Neural progenitor cell (in vitro differentiated cells): Measurements from ENCODE around the gene ZBTB25. TPM values are rescaled to one million over a fixed set of nuclear protein-coding genes. Genes with fewer than 3 reads are reported as not detected.

Source experiments
- DNase-seq: peaks from one replicate; pipeline ENCODE4 v3.0.0-alpha.2; 2016; ENCODE audit warnings: low spot score
- H2AFZ ChIP-seq: fragments of 200-600 bp; sonication (generic); replicated peaks from 2 replicates; pipeline ENCODE4 v1.6.1; 2016; ENCODE audit warnings: antibody characterized with exemption
- H3F3A ChIP-seq: fragments of 200-600 bp; sonication (generic); 2 replicates; pipeline ENCODE4 v1.6.1; 2016; ENCODE audit warnings: antibody characterized with exemption, low read depth
- H3K27ac ChIP-seq: fragments of 200-600 bp; sonication (generic); 2 replicates; pipeline ENCODE4 v1.5.1; 2016; ENCODE audit warnings: mild to moderate bottlenecking
- H3K27me3 ChIP-seq: fragments of 200-600 bp; sonication (generic); 2 replicates; pipeline ENCODE4 v1.6.1; 2016; ENCODE audit warnings: mild to moderate bottlenecking, moderate library complexity
- H3K36me3 ChIP-seq: fragments of 200-600 bp; sonication (generic); 2 replicates; pipeline ENCODE4 v1.5.1; 2016
- H3K4me1 ChIP-seq: fragments of 200-600 bp; sonication (generic); 2 replicates; pipeline ENCODE4 v1.6.1; 2016; ENCODE audit warnings: mixed run types
- H3K4me2 ChIP-seq: fragments of 200-600 bp; sonication (generic); 2 replicates; pipeline ENCODE4 v1.6.1; 2016
- H3K4me3 ChIP-seq: fragments of 200-600 bp; sonication (generic); 2 replicates; pipeline ENCODE4 v1.5.1; 2016
- H3K79me2 ChIP-seq: fragments of 200-600 bp; sonication (generic); 2 replicates; pipeline ENCODE4 v1.6.1; 2016; ENCODE audit warnings: low read depth
- H3K9ac ChIP-seq: fragments of 200-600 bp; sonication (generic); 2 replicates; pipeline ENCODE4 v1.6.1; 2016
- H3K9me3 ChIP-seq: fragments of 200-600 bp; sonication (generic); 2 replicates; pipeline ENCODE4 v1.5.1; 2016; ENCODE audit warnings: low read depth
- H4K20me1 ChIP-seq: fragments of 200-600 bp; sonication (generic); 2 replicates; pipeline ENCODE4 v1.6.1; 2016; ENCODE audit warnings: low read depth
- H3K27ac Mint-ChIP-seq: 3 replicates; pipeline ENCODE4 v1.8.0; 2021; ENCODE audit warnings: mixed read lengths
- H3K27me3 Mint-ChIP-seq: 2 replicates; pipeline ENCODE4 v1.8.0; 2022; ENCODE audit warnings: low read depth, mild to moderate bottlenecking, inconsistent platforms, moderate library complexity, mixed read lengths; ENCODE audit not compliant: insufficient read depth
- H3K36me3 Mint-ChIP-seq: 3 replicates; pipeline ENCODE4 v1.8.0; 2021; ENCODE audit warnings: mixed read lengths
- H3K4me1 Mint-ChIP-seq: 3 replicates; pipeline ENCODE4 v1.8.0; 2021; ENCODE audit warnings: mixed read lengths
- H3K4me3 Mint-ChIP-seq: 3 replicates; pipeline ENCODE4 v1.8.0; 2021; ENCODE audit warnings: mild to moderate bottlenecking, moderate library complexity, mixed read lengths
- H3K9me3 Mint-ChIP-seq: 3 replicates; pipeline ENCODE4 v1.8.0; 2020; ENCODE audit warnings: mixed read lengths
- EZH2 ChIP-seq: fragments of 200-600 bp; sonication (generic); IDR thresholded peaks from 2 replicates; pipeline ENCODE4 v1.6.1; 2017; ENCODE audit warnings: antibody characterized with exemption, mild to moderate bottlenecking, moderate library complexity
- EZH2phosphoT487 ChIP-seq: fragments of 200-600 bp; sonication (generic); IDR thresholded peaks from 2 replicates; pipeline ENCODE4 v1.6.1; 2017; ENCODE audit warnings: antibody characterized with exemption
- total RNA-seq: library from RNA; depleted of rRNA; stranded (reverse); fragments of >200 nt; gene quantifications from 2 replicates; pipeline ENCODE4 v1.2.3, GENCODE V29; 2015; ENCODE audit warnings: low replicate concordance
- TF ChIP-seq, protein P1 (sequence below): fragments of 200-600 bp; sonication (generic); IDR thresholded peaks from 2 replicates; pipeline ENCODE4 v1.5.1; 2017; ENCODE audit warnings: antibody characterized with exemption, mild to moderate bottlenecking

The ZBTB25 gene
- total RNA-seq, 1 donor from 2014 or later: 14.3 TPM

DNA sequence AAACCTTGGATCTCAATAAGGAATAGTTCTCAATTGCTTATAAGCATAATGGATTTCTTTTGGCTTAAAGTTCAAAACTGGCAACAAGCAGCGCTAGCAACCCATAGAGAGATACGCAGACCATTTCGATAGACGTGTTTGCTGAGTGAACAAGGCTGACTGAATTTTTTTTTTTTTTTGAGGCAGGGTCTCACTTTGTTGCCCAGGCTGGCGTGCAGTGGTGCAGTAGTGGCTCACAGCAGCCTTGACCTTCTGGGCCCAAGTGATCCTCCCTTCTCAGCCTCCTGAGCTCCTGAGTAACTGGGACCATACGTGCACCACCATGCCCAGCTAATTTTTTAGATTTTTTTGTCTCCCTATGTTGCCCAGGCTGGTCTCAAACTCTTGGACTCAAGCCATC lies 39.8 kb downstream of the ZBTB25 start:
- no peak overlapping the region for H3K27ac Mint-ChIP-seq
- Histone ChIP-seq H3K4me3 (no peak overlapping the region), H2AFZ (no peak overlapping the region), H3K27me3 (peaks cover 14% of the 10 kb centered on the region), H4K20me1 (no peaks in the 10 kb centered on the region), H3K9ac (no peak overlapping the region), H3K9me3 (no peaks in the 10 kb centered on the region), H3K36me3 (no peaks in the 10 kb centered on the region), H3K4me1 (peaks cover 13% of the 10 kb centered on the region), H3K79me2 (no peaks in the 10 kb centered on the region), H3K27ac (no peak overlapping the region), H3K4me2 (no peak overlapping the region), H3F3A (peaks cover 31% of the 10 kb centered on the region)
- no peaks in the 10 kb centered on the region for H3K27me3 Mint-ChIP-seq
- H3K9me3 Mint-ChIP-seq: no peaks in the 10 kb centered on the region
- TF ChIP-seq EZH2phosphoT487: no peak
- TF ChIP-seq, protein P1, sequence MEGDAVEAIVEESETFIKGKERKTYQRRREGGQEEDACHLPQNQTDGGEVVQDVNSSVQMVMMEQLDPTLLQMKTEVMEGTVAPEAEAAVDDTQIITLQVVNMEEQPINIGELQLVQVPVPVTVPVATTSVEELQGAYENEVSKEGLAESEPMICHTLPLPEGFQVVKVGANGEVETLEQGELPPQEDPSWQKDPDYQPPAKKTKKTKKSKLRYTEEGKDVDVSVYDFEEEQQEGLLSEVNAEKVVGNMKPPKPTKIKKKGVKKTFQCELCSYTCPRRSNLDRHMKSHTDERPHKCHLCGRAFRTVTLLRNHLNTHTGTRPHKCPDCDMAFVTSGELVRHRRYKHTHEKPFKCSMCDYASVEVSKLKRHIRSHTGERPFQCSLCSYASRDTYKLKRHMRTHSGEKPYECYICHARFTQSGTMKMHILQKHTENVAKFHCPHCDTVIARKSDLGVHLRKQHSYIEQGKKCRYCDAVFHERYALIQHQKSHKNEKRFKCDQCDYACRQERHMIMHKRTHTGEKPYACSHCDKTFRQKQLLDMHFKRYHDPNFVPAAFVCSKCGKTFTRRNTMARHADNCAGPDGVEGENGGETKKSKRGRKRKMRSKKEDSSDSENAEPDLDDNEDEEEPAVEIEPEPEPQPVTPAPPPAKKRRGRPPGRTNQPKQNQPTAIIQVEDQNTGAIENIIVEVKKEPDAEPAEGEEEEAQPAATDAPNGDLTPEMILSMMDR: no peak
- TF ChIP-seq EZH2: no peak
- peaks cover 2% of the 10 kb centered on the region for H3K36me3 Mint-ChIP-seq
- H3K4me1 Mint-ChIP-seq: peaks cover 9% of the 10 kb centered on the region
- no peak overlapping the region for H3K4me3 Mint-ChIP-seq
- DNase-seq: no peak

DNA sequence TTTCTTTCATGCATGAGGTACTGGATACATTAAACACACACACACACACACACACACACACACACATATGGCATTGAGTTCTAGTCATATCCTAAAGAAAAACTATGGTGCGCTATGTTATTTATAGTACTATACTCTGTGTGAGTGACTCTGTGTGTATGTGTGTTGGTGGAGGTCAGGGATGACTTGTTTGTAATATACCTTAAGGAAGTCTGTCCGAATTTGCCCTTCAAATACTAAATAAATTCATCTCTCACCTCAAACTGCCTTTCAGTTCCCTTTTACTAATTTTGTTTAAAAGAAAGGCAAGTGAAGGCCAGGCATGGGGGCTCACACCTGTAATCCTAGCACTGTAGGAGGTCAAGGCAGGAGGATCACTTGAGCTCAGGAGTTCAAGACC lies 40.4 kb downstream of the ZBTB25 start:
- H3K4me3 ChIP-seq: no peak overlapping the region
- Mint-ChIP-seq H3K4me3 (no peak overlapping the region), H3K27me3 (no peaks in the 10 kb centered on the region), H3K9me3 (no peaks in the 10 kb centered on the region), H3K27ac (no peak overlapping the region), H3K4me1 (peaks cover 9% of the 10 kb centered on the region), H3K36me3 (peaks cover 1% of the 10 kb centered on the region)
- no peak for DNase-seq
- H4K20me1 ChIP-seq: no peaks in the 10 kb centered on the region
- H3K36me3 ChIP-seq: no peaks in the 10 kb centered on the region
- no peak overlapping the region for H2AFZ ChIP-seq
- H3K79me2 ChIP-seq: no peaks in the 10 kb centered on the region
- H3K9ac ChIP-seq: no peak overlapping the region
- no peak overlapping the region for H3K27ac ChIP-seq
- H3K9me3 ChIP-seq: no peaks in the 10 kb centered on the region
- H3F3A ChIP-seq: peaks cover 30% of the 10 kb centered on the region
- H3K4me2 ChIP-seq: no peak overlapping the region
- H3K4me1 ChIP-seq: peaks cover 13% of the 10 kb centered on the region
- peaks cover 14% of the 10 kb centered on the region for H3K27me3 ChIP-seq
- TF ChIP-seq EZH2 (no peak), EZH2phosphoT487 (no peak)
- TF ChIP-seq, protein P1: no peak

DNA sequence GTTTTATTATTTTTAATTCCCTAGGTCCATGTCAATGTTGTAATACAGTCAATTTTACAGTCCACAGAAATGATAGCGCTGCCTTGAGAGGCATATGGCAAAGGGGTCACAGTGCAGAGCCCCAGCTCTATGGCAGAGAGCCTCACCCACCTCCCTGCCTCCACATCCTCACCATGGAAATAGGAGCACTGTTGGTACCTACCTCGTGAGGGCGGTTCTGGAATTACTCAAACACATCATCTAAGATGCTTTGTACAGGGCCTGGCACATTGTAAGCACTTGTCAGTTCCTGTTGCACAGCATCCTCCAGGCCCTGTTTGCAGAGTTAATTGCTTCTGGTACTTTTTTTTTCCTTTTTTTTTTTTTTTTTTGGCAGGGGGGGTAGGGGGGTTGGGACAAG lies 42.4 kb downstream of the ZBTB25 start:
- no peak overlapping the region for H3K27ac Mint-ChIP-seq
- no peaks in the 10 kb centered on the region for H3K36me3 ChIP-seq
- H4K20me1 ChIP-seq: no peaks in the 10 kb centered on the region
- H3K4me3 Mint-ChIP-seq: no peak overlapping the region
- no peak for TF ChIP-seq EZH2
- TF ChIP-seq, protein P1: no peak
- TF ChIP-seq EZH2phosphoT487: no peak
- DNase-seq: no peak
- no peaks in the 10 kb centered on the region for H3K27me3 Mint-ChIP-seq
- H3F3A ChIP-seq: peaks cover 25% of the 10 kb centered on the region
- no peaks in the 10 kb centered on the region for H3K9me3 Mint-ChIP-seq
- H2AFZ ChIP-seq: no peak overlapping the region
- no peak overlapping the region for H3K4me3 ChIP-seq
- peaks cover 7% of the 10 kb centered on the region for H3K27me3 ChIP-seq
- H3K79me2 ChIP-seq: no peaks in the 10 kb centered on the region
- peaks cover 2% of the 10 kb centered on the region for H3K36me3 Mint-ChIP-seq
- peaks cover 9% of the 10 kb centered on the region for H3K4me1 Mint-ChIP-seq
- no peak overlapping the region for H3K4me2 ChIP-seq
- H3K27ac ChIP-seq: no peak overlapping the region
- no peaks in the 10 kb centered on the region for H3K9me3 ChIP-seq
- peaks cover 10% of the 10 kb centered on the region for H3K4me1 ChIP-seq
- no peak overlapping the region for H3K9ac ChIP-seq
